ENCODE measurements around the gene C3orf22. TPM values are rescaled to one million over a fixed set of nuclear protein-coding genes. Genes with fewer than 3 reads are reported as not detected.

The C3orf22 gene
- polyA plus RNA-seq, 2 donors = not detected

GRCh38 chr3:126509597-126510307 lies 49.0 kb downstream of the C3orf22 start:
- Histone ChIP-seq H3K9me3 (ENCODE audit: control insufficient read depth in 2 of 2, insufficient read depth in 1 of 2, low read depth in 1 of 2, low read length in 1 of 2) (no peaks in the 10 kb centered on the region), H3K27ac (ENCODE audit: low read depth in 2 of 2, low read length in 1 of 2) (no peak overlapping the region), H3K4me1 (ENCODE audit: control insufficient read depth in 2 of 2, insufficient read depth in 2 of 2, low read length in 1 of 2) (peaks cover 0 to 7% of the 10 kb centered on the region in 2 donors), H3K4me3 (ENCODE audit: low read depth in 1 of 2, low read length in 2 of 2) (no peak overlapping the region), H3K36me3 (ENCODE audit: control insufficient read depth in 2 of 2, insufficient read depth in 2 of 2, low read length in 1 of 2) (no peaks in the 10 kb centered on the region), H3K27me3 (ENCODE audit: control insufficient read depth in 1 of 2, insufficient read depth in 2 of 2, low read length in 2 of 2) (no peaks in the 10 kb centered on the region)
- WGBS, 2 donors = 41 to 61% methylated on average over 17 to 18 of the region's 18 CpGs

- Histone ChIP-seq H3K4me1 (ENCODE audit: control insufficient read depth in 2 of 2, insufficient read depth in 2 of 2, low read length in 1 of 2) (peaks cover 0 to 7% of the 10 kb centered on the region in 2 donors), H3K4me3 (ENCODE audit: low read depth in 1 of 2, low read length in 2 of 2) (no peak overlapping the region), H3K9me3 (ENCODE audit: control insufficient read depth in 2 of 2, insufficient read depth in 1 of 2, low read depth in 1 of 2, low read length in 1 of 2) (no peaks in the 10 kb centered on the region), H3K36me3 (ENCODE audit: control insufficient read depth in 2 of 2, insufficient read depth in 2 of 2, low read length in 1 of 2) (no peaks in the 10 kb centered on the region), H3K27me3 (ENCODE audit: control insufficient read depth in 1 of 2, insufficient read depth in 2 of 2, low read length in 2 of 2) (no peaks in the 10 kb centered on the region), H3K27ac (ENCODE audit: low read depth in 2 of 2, low read length in 1 of 2) (no peak overlapping the region)
- WGBS, 2 donors = 84% methylated on average over 4 of the region's 4 CpGs
Observed at GRCh38 chr3:126508564-126508964, 50.2 kb downstream of the C3orf22 start.

GRCh38 chr3:126507886-126508285 lies 50.8 kb downstream of the C3orf22 start:
- Histone ChIP-seq H3K27me3 (ENCODE audit: control insufficient read depth in 1 of 2, insufficient read depth in 2 of 2, low read length in 2 of 2) (no peaks in the 10 kb centered on the region), H3K4me1 (ENCODE audit: control insufficient read depth in 2 of 2, insufficient read depth in 2 of 2, low read length in 1 of 2) (peaks cover 0 to 5% of the 10 kb centered on the region in 2 donors), H3K4me3 (ENCODE audit: low read depth in 1 of 2, low read length in 2 of 2) (no peak overlapping the region), H3K9me3 (ENCODE audit: control insufficient read depth in 2 of 2, insufficient read depth in 1 of 2, low read depth in 1 of 2, low read length in 1 of 2) (no peaks in the 10 kb centered on the region), H3K27ac (ENCODE audit: low read depth in 2 of 2, low read length in 1 of 2) (no peak overlapping the region), H3K36me3 (ENCODE audit: control insufficient read depth in 2 of 2, insufficient read depth in 2 of 2, low read length in 1 of 2) (no peaks in the 10 kb centered on the region)
- WGBS, 2 donors = 89 to 90% methylated on average over 9 of the region's 9 CpGs

GRCh38 chr3:126503701-126504100 lies 55.0 kb downstream of the C3orf22 start:
- H3K36me3 ChIP-seq (ENCODE audit: control insufficient read depth in 2 of 2, insufficient read depth in 2 of 2, low read length in 1 of 2) = no peaks in the 10 kb centered on the region
- H3K27ac ChIP-seq (ENCODE audit: low read depth in 2 of 2, low read length in 1 of 2) = no peak overlapping the region
- no peaks in the 10 kb centered on the region for H3K9me3 ChIP-seq (ENCODE audit: control insufficient read depth in 2 of 2, insufficient read depth in 1 of 2, low read depth in 1 of 2, low read length in 1 of 2)
- 87 to 90% methylated on average over 10 of the region's 10 CpGs for WGBS, 2 donors
- H3K4me3 ChIP-seq (ENCODE audit: low read depth in 1 of 2, low read length in 2 of 2) = no peak overlapping the region
- no peaks in the 10 kb centered on the region for H3K4me1 ChIP-seq (ENCODE audit: control insufficient read depth in 2 of 2, insufficient read depth in 2 of 2, low read length in 1 of 2)
- H3K27me3 ChIP-seq (ENCODE audit: control insufficient read depth in 1 of 2, insufficient read depth in 2 of 2, low read length in 2 of 2) = no peaks in the 10 kb centered on the region

- 87 to 92% methylated on average over 1 of the region's 1 CpG for WGBS, 2 donors
- Histone ChIP-seq H3K36me3 (ENCODE audit: control insufficient read depth in 2 of 2, insufficient read depth in 2 of 2, low read length in 1 of 2) (no peaks in the 10 kb centered on the region), H3K27ac (ENCODE audit: low read depth in 2 of 2, low read length in 1 of 2) (no peak overlapping the region), H3K4me1 (ENCODE audit: control insufficient read depth in 2 of 2, insufficient read depth in 2 of 2, low read length in 1 of 2) (no peaks in the 10 kb centered on the region), H3K27me3 (ENCODE audit: control insufficient read depth in 1 of 2, insufficient read depth in 2 of 2, low read length in 2 of 2) (no peaks in the 10 kb centered on the region), H3K9me3 (ENCODE audit: control insufficient read depth in 2 of 2, insufficient read depth in 1 of 2, low read depth in 1 of 2, low read length in 1 of 2) (no peaks in the 10 kb centered on the region), H3K4me3 (ENCODE audit: low read depth in 1 of 2, low read length in 2 of 2) (no peak overlapping the region)
Observed at GRCh38 chr3:126502656-126503055, 56.1 kb downstream of the C3orf22 start.

- Histone ChIP-seq H3K36me3 (ENCODE audit: control insufficient read depth in 2 of 2, insufficient read depth in 2 of 2, low read length in 1 of 2) (no peaks in the 10 kb centered on the region), H3K4me1 (ENCODE audit: control insufficient read depth in 2 of 2, insufficient read depth in 2 of 2, low read length in 1 of 2) (no peaks in the 10 kb centered on the region), H3K27me3 (ENCODE audit: control insufficient read depth in 1 of 2, insufficient read depth in 2 of 2, low read length in 2 of 2) (no peaks in the 10 kb centered on the region), H3K27ac (ENCODE audit: low read depth in 2 of 2, low read length in 1 of 2) (no peak overlapping the region), H3K9me3 (ENCODE audit: control insufficient read depth in 2 of 2, insufficient read depth in 1 of 2, low read depth in 1 of 2, low read length in 1 of 2) (no peaks in the 10 kb centered on the region), H3K4me3 (ENCODE audit: low read depth in 1 of 2, low read length in 2 of 2) (no peak overlapping the region)
- 60 to 66% methylated on average over 7 of the region's 7 CpGs for WGBS, 2 donors
Observed at GRCh38 chr3:126501736-126502135, 57.0 kb downstream of the C3orf22 start.

GRCh38 chr3:126501054-126501453 lies 57.7 kb downstream of the C3orf22 start:
- WGBS, 2 donors = 69 to 76% methylated on average over 5 of the region's 5 CpGs
- H3K36me3 ChIP-seq (ENCODE audit: control insufficient read depth in 2 of 2, insufficient read depth in 2 of 2, low read length in 1 of 2) = no peaks in the 10 kb centered on the region
- H3K27me3 ChIP-seq (ENCODE audit: control insufficient read depth in 1 of 2, insufficient read depth in 2 of 2, low read length in 2 of 2) = no peaks in the 10 kb centered on the region
- H3K4me3 ChIP-seq (ENCODE audit: low read depth in 1 of 2, low read length in 2 of 2) = no peak overlapping the region
- H3K4me1 ChIP-seq (ENCODE audit: control insufficient read depth in 2 of 2, insufficient read depth in 2 of 2, low read length in 1 of 2) = no peaks in the 10 kb centered on the region
- H3K9me3 ChIP-seq (ENCODE audit: control insufficient read depth in 2 of 2, insufficient read depth in 1 of 2, low read depth in 1 of 2, low read length in 1 of 2) = no peaks in the 10 kb centered on the region
- H3K27ac ChIP-seq (ENCODE audit: low read depth in 2 of 2, low read length in 1 of 2) = no peak overlapping the region

GRCh38 chr3:126500016-126500415 lies 58.7 kb downstream of the C3orf22 start:
- Histone ChIP-seq H3K4me3 (ENCODE audit: low read depth in 1 of 2, low read length in 2 of 2) (no peak overlapping the region), H3K4me1 (ENCODE audit: control insufficient read depth in 2 of 2, insufficient read depth in 2 of 2, low read length in 1 of 2) (no peaks in the 10 kb centered on the region), H3K27ac (ENCODE audit: low read depth in 2 of 2, low read length in 1 of 2) (no peak overlapping the region), H3K27me3 (ENCODE audit: control insufficient read depth in 1 of 2, insufficient read depth in 2 of 2, low read length in 2 of 2) (no peaks in the 10 kb centered on the region), H3K36me3 (ENCODE audit: control insufficient read depth in 2 of 2, insufficient read depth in 2 of 2, low read length in 1 of 2) (no peaks in the 10 kb centered on the region), H3K9me3 (ENCODE audit: control insufficient read depth in 2 of 2, insufficient read depth in 1 of 2, low read depth in 1 of 2, low read length in 1 of 2) (no peaks in the 10 kb centered on the region)
- 83 to 88% methylated on average over 7 of the region's 7 CpGs for WGBS, 2 donors

All from esophagus (tissue), 2 donors.